Neural progenitor cell (in vitro differentiated cells): ENCODE data around the gene PPP2R5C. TPM values are rescaled to one million over a fixed set of nuclear protein-coding genes. Genes with fewer than 3 reads are reported as not detected.

ENCODE experiments used
- DNase-seq: peaks from one replicate; pipeline ENCODE4 v3.0.0-alpha.2; 2016; ENCODE audit warnings: low spot score
- H2AFZ ChIP-seq: fragments of 200-600 bp; sonication (generic); replicated peaks from 2 replicates; pipeline ENCODE4 v1.6.1; 2016; ENCODE audit warnings: antibody characterized with exemption
- H3F3A ChIP-seq: fragments of 200-600 bp; sonication (generic); 2 replicates; pipeline ENCODE4 v1.6.1; 2016; ENCODE audit warnings: antibody characterized with exemption, low read depth
- H3K27ac ChIP-seq: fragments of 200-600 bp; sonication (generic); 2 replicates; pipeline ENCODE4 v1.5.1; 2016; ENCODE audit warnings: mild to moderate bottlenecking
- H3K27me3 ChIP-seq: fragments of 200-600 bp; sonication (generic); 2 replicates; pipeline ENCODE4 v1.6.1; 2016; ENCODE audit warnings: mild to moderate bottlenecking, moderate library complexity
- H3K36me3 ChIP-seq: fragments of 200-600 bp; sonication (generic); 2 replicates; pipeline ENCODE4 v1.5.1; 2016
- H3K4me1 ChIP-seq: fragments of 200-600 bp; sonication (generic); 2 replicates; pipeline ENCODE4 v1.6.1; 2016; ENCODE audit warnings: mixed run types
- H3K4me2 ChIP-seq: fragments of 200-600 bp; sonication (generic); 2 replicates; pipeline ENCODE4 v1.6.1; 2016
- H3K4me3 ChIP-seq: fragments of 200-600 bp; sonication (generic); 2 replicates; pipeline ENCODE4 v1.5.1; 2016
- H3K79me2 ChIP-seq: fragments of 200-600 bp; sonication (generic); 2 replicates; pipeline ENCODE4 v1.6.1; 2016; ENCODE audit warnings: low read depth
- H3K9ac ChIP-seq: fragments of 200-600 bp; sonication (generic); 2 replicates; pipeline ENCODE4 v1.6.1; 2016
- H3K9me3 ChIP-seq: fragments of 200-600 bp; sonication (generic); 2 replicates; pipeline ENCODE4 v1.5.1; 2016; ENCODE audit warnings: low read depth
- H4K20me1 ChIP-seq: fragments of 200-600 bp; sonication (generic); 2 replicates; pipeline ENCODE4 v1.6.1; 2016; ENCODE audit warnings: low read depth
- H3K27ac Mint-ChIP-seq: 3 replicates; pipeline ENCODE4 v1.8.0; 2021; ENCODE audit warnings: mixed read lengths
- H3K27me3 Mint-ChIP-seq: 2 replicates; pipeline ENCODE4 v1.8.0; 2022; ENCODE audit warnings: low read depth, mild to moderate bottlenecking, inconsistent platforms, moderate library complexity, mixed read lengths; ENCODE audit not compliant: insufficient read depth
- H3K36me3 Mint-ChIP-seq: 3 replicates; pipeline ENCODE4 v1.8.0; 2021; ENCODE audit warnings: mixed read lengths
- H3K4me1 Mint-ChIP-seq: 3 replicates; pipeline ENCODE4 v1.8.0; 2021; ENCODE audit warnings: mixed read lengths
- H3K4me3 Mint-ChIP-seq: 3 replicates; pipeline ENCODE4 v1.8.0; 2021; ENCODE audit warnings: mild to moderate bottlenecking, moderate library complexity, mixed read lengths
- H3K9me3 Mint-ChIP-seq: 3 replicates; pipeline ENCODE4 v1.8.0; 2020; ENCODE audit warnings: mixed read lengths
- CTCF ChIP-seq: fragments of 200-600 bp; sonication (generic); IDR thresholded peaks from 2 replicates; pipeline ENCODE4 v1.5.1; 2017; ENCODE audit warnings: antibody characterized with exemption, mild to moderate bottlenecking
- EZH2 ChIP-seq: fragments of 200-600 bp; sonication (generic); IDR thresholded peaks from 2 replicates; pipeline ENCODE4 v1.6.1; 2017; ENCODE audit warnings: antibody characterized with exemption, mild to moderate bottlenecking, moderate library complexity
- EZH2phosphoT487 ChIP-seq: fragments of 200-600 bp; sonication (generic); IDR thresholded peaks from 2 replicates; pipeline ENCODE4 v1.6.1; 2017; ENCODE audit warnings: antibody characterized with exemption
- total RNA-seq: library from RNA; depleted of rRNA; stranded (reverse); fragments of >200 nt; gene quantifications from 2 replicates; pipeline ENCODE4 v1.2.3, GENCODE V29; 2015; ENCODE audit warnings: low replicate concordance

PPP2R5C gene
- total RNA-seq, 1 donor from 2014 or later = 183 TPM

DNA sequence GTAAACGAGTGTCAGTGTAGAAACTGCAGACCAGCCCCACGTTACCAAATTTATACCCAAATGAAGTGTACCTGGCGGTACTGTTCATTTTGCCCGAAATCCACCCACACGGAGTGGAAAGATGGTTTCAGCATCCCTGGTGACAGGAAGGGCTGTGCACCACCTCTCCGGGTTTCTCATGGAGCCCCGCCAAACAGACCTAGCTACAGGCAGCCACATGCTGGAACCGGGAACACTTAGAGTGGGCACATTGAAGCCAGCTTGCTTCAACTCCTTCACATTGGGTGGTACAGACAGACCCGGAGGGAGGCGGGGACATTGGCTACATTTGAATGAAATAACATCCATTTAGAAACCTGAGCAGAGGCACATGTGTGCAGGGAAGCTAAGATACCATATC lies 84.4 kb downstream of the PPP2R5C start:
- no peaks in the 10 kb centered on the region for H3K36me3 ChIP-seq
- no peaks in the 10 kb centered on the region for H3K9me3 Mint-ChIP-seq
- no peak overlapping the region for H3K9ac ChIP-seq
- no peaks in the 10 kb centered on the region for H3K4me1 ChIP-seq
- no peaks in the 10 kb centered on the region for H3K9me3 ChIP-seq
- peaks cover 84% of the 10 kb centered on the region for H3K79me2 ChIP-seq
- H3F3A ChIP-seq = no peaks in the 10 kb centered on the region
- no peak for DNase-seq
- H3K27ac Mint-ChIP-seq = no peak overlapping the region
- no peak overlapping the region for H3K4me3 ChIP-seq
- peaks cover 3% of the 10 kb centered on the region for H3K36me3 Mint-ChIP-seq
- no peak overlapping the region for H3K4me2 ChIP-seq
- H3K27me3 ChIP-seq = no peaks in the 10 kb centered on the region
- H3K27me3 Mint-ChIP-seq = no peaks in the 10 kb centered on the region
- H3K4me3 Mint-ChIP-seq = no peak overlapping the region
- H3K4me1 Mint-ChIP-seq = peaks cover 2% of the 10 kb centered on the region
- H4K20me1 ChIP-seq = peaks cover 95% of the 10 kb centered on the region
- H3K27ac ChIP-seq = no peak overlapping the region
- TF ChIP-seq EZH2phosphoT487 (no peak), CTCF (no peak), EZH2 (no peak)
- no peak overlapping the region for H2AFZ ChIP-seq

DNA sequence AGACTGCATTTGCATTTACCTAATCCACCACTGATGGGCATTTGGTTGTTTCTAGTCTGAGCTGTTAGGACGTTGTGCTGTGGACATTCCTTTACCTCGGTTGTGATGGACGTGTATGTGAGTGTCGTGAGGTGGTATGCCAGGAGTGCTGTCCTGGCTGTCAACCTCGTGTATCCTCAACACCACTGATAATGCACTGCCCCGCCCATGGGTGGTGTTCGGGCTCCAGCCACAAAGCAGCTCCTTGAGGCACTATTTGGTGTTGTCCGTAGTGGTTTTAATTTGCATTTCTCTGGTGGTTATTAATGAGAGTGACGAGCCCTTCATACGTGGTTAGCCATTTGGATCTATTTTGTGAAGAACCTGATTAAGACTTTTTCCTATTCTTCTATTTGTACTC lies 87.6 kb downstream of the PPP2R5C start:
- H3K4me3 Mint-ChIP-seq = no peak overlapping the region
- H3K27ac ChIP-seq = no peak overlapping the region
- H3K4me1 Mint-ChIP-seq = peaks cover 4% of the 10 kb centered on the region
- no peaks in the 10 kb centered on the region for H3K27me3 ChIP-seq
- H3K4me1 ChIP-seq = peaks cover 10% of the 10 kb centered on the region
- H3K36me3 ChIP-seq = no peaks in the 10 kb centered on the region
- H3K79me2 ChIP-seq = peaks cover 92% of the 10 kb centered on the region
- no peak overlapping the region for H3K4me3 ChIP-seq
- no peak for TF ChIP-seq EZH2phosphoT487
- TF ChIP-seq CTCF = no peak
- TF ChIP-seq EZH2 = no peak
- no peaks in the 10 kb centered on the region for H3K27me3 Mint-ChIP-seq
- H3K9me3 Mint-ChIP-seq = no peaks in the 10 kb centered on the region
- no peaks in the 10 kb centered on the region for H3F3A ChIP-seq
- DNase-seq = no peak
- H3K9me3 ChIP-seq = no peaks in the 10 kb centered on the region
- H2AFZ ChIP-seq = no peak overlapping the region
- H3K36me3 Mint-ChIP-seq = peaks cover 3% of the 10 kb centered on the region
- H3K27ac Mint-ChIP-seq = no peak overlapping the region
- H3K4me2 ChIP-seq = no peak overlapping the region
- no peak overlapping the region for H3K9ac ChIP-seq
- peaks cover 92% of the 10 kb centered on the region for H4K20me1 ChIP-seq

DNA sequence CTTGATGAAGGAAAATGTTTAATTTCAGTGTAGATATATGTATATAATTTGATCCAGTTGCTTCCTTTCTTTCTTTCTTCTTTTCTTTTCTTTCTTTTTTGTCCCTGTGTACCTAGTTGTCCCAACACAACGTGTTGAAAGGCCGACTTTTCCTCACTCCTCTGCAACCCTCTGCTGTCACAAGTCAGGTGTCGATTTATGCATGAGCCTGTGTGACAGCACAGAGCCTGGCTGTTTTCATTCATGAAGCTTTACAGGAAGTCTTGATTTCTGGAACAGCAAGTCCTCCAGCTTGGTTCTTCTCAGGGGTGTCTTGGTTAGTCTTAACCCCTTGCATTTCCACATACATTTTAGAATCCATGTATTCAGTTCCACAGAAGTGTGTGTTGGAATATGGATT lies 88.1 kb downstream of the PPP2R5C start:
- peaks cover 10% of the 10 kb centered on the region for H3K4me1 ChIP-seq
- no peak overlapping the region for H3K27ac ChIP-seq
- H3K79me2 ChIP-seq = peaks cover 90% of the 10 kb centered on the region
- no peaks in the 10 kb centered on the region for H3K9me3 Mint-ChIP-seq
- no peaks in the 10 kb centered on the region for H3K27me3 ChIP-seq
- H4K20me1 ChIP-seq = peaks cover 89% of the 10 kb centered on the region
- H3K36me3 Mint-ChIP-seq = no peaks in the 10 kb centered on the region
- peaks cover 4% of the 10 kb centered on the region for H3K4me1 Mint-ChIP-seq
- H3K4me3 Mint-ChIP-seq = no peak overlapping the region
- no peaks in the 10 kb centered on the region for H3K27me3 Mint-ChIP-seq
- DNase-seq = no peak
- H3K4me2 ChIP-seq = no peak overlapping the region
- H3K27ac Mint-ChIP-seq = no peak overlapping the region
- H3K36me3 ChIP-seq = no peaks in the 10 kb centered on the region
- no peak overlapping the region for H2AFZ ChIP-seq
- TF ChIP-seq EZH2 = no peak
- no peak for TF ChIP-seq CTCF
- TF ChIP-seq EZH2phosphoT487 = no peak
- H3F3A ChIP-seq = no peaks in the 10 kb centered on the region
- H3K9ac ChIP-seq = no peak overlapping the region
- H3K9me3 ChIP-seq = no peaks in the 10 kb centered on the region
- H3K4me3 ChIP-seq = no peak overlapping the region

- Mint-ChIP-seq H3K4me1 (peaks cover 4% of the 10 kb centered on the region), H3K4me3 (no peak overlapping the region), H3K36me3 (no peaks in the 10 kb centered on the region), H3K27me3 (no peaks in the 10 kb centered on the region), H3K9me3 (no peaks in the 10 kb centered on the region), H3K27ac (no peak overlapping the region)
- Histone ChIP-seq H4K20me1 (peaks cover 87% of the 10 kb centered on the region), H3K79me2 (peaks cover 93% of the 10 kb centered on the region), H3K36me3 (no peaks in the 10 kb centered on the region), H3K27me3 (no peaks in the 10 kb centered on the region), H3K4me1 (peaks cover 10% of the 10 kb centered on the region), H3K4me2 (no peak overlapping the region), H2AFZ (no peak overlapping the region), H3K9me3 (no peaks in the 10 kb centered on the region), H3K4me3 (no peak overlapping the region), H3F3A (no peaks in the 10 kb centered on the region), H3K27ac (no peak overlapping the region), H3K9ac (no peak overlapping the region)
- TF ChIP-seq EZH2 (no peak), CTCF (no peak), EZH2phosphoT487 (no peak)
- no peak for DNase-seq
Observed at GRCh38 chr14:101851183-101851582, 89.7 kb downstream of the PPP2R5C start.
